Stimulated activated CD8-positive, alpha-beta memory T cell treated with anti-CD3 and anti-CD28 coated beads, Interleukin-4, amount 100 ng/mL, for 48 hours (primary cell): Measurements from ENCODE around the gene VEGFC.

ENCODE experiments used
- DNase-seq: peaks from one replicate; pipeline ENCODE4 v3.0.0-alpha.2; 2020

VEGFC gene

DNA sequence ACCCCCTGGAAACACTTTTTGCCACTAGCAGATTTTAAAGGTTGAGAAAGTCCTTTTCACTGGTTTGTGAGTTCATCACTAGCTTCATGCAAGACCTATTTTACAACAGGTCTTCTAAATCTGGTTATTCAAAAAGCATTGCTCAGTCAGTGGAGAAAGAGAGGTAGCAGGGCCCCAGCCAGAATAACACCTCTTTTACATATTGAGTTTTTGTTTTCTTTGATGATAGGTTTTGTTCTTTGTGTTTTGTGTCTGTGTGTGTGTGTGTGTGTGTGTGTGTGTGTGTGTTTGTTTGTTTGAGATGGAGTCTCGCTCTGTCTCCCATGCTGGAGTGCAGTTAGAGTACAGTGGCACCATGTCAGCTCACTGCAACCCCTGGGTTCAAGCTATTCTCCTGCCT lies 2.7 kb upstream of the VEGFC start:
- DNase-seq = no peak

DNA sequence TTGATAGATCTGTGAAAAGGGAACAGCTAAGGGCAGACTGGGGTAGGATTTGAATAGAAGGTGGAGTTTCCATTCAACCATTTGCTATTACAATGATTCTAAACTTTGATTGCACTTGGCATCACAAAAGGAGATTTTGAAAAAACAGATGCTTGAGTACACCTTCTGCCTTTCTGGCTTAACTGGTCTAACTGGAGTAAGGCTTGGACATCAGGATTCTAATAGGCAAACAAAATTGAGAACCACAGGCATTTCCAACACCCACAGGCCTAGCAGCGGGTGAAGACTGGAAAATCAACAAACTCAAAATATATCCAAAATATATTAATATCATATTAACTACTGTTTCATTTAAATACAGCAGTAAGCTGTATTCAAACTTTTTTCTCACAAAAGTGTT lies 1.9 kb upstream of the VEGFC start:
- no peak for DNase-seq

DNA sequence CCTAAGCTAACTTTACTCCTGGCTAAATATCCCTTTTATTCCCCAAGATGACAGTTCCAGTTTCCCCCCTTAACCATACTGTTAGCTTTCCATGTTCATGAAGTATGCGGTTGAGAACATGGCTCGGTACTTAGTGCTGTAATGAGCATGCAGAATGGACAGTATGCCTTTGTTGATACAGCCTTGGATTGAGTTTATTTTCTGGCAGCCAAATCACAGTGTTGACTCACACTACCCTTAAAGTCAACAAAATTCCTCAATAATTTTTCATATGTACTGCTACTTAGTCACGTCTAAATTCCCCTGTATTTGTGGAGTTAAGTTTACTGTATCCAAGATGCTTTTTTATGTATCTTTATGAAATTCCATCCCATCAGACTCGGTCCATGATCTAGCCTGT lies 1.4 kb upstream of the VEGFC start:
- DNase-seq = no peak

DNA sequence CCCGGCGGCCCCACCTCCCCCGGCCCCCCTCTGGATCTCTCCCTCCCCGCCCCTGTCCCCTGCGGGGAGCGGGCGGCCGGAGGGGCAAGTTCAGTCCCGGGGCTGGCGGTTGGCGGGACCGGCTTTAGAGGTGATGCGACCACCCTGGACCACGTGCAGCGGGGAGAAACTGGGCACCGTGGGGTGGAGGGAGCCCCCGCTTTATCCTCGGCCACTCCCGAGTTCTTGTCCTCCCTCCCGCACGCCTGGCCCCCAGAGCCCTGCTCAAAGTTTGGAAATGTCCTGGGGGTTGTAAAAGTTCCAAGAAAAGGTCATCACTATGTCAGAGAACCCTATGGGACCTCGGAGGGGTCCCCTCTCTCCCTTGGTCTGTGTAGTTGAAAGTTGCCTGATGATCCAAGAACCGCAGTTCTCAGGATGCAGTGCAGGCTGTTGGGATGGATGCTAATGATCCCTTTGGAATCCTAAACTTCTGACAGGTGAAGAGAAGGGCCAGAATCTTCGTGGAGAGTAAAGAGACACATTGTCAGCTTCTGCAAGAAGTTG lies 411 bp upstream of the VEGFC start:
- DNase-seq = no peak

DNA sequence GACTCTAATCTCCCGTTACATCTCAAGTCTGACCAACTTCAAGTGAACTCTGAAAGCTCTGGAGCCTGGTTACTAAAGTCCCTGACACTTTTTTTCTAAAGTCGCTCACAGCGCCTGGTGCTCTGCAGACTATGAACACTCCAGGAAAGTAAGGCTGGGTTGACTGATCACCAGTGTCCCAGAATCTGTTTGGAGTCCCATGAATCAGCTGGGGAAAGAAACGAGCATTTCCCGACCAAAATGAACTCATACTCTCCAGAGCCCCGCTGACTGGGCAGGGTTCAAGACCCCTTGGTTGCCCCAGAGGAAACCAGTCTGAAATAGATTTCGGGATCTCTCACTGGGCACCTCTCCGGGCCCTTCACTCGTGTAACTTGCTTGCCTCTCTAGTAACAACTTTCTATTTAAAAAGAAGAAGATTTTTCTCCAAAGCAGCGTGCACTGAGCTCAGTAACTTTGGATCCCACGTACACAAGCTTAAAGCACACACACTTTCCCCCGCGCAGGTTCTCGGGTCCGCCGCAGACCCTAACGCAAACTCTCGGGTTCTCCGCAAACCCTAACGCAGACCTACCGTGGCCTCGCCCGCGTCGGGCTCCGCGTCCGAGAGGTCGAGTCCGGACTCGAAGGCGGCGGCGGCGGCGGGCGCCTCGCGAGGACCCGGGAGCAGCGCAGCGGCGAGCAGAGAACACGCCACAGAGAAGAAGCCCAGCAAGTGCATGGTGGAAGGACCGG lies 964 bp downstream of the VEGFC start:
- DNase-seq = no peak

DNA sequence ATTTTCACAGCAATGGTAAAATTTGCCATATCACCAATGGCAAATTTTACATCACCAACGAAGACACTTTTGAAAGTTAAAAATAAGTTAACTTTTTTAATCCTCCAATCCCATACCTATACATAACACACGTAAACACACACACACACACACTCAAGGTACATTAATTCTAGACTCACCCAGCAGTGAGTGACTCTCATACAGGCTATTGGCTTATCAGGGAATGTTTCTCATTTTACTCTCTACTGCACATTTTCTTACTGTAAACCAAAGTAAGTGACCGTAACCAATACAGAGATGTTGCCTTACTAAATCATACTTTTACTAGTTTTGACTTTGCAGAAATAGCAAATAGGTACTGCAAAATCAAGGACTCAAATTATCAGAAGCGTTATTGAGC lies 2.3 kb downstream of the VEGFC start:
- DNase-seq = no peak

DNA sequence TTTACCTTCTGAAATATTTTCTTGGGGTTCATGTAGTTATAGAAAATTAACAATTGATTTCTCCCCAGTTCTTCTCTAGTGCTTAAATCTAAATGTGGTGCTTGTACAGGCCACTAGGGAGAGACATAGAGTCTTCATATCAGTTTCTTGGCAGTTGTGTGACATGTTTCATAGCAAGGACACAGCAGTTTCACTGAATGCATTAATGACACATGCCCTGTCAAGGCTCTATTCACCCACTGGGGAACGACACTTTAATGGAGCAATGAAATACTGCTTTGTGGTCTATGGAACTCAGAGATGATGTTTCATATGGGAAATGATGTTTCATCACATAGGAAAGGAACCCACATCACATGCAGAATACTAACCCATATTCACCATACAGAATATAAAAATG lies 2.8 kb downstream of the VEGFC start:
- DNase-seq = no peak

DNA sequence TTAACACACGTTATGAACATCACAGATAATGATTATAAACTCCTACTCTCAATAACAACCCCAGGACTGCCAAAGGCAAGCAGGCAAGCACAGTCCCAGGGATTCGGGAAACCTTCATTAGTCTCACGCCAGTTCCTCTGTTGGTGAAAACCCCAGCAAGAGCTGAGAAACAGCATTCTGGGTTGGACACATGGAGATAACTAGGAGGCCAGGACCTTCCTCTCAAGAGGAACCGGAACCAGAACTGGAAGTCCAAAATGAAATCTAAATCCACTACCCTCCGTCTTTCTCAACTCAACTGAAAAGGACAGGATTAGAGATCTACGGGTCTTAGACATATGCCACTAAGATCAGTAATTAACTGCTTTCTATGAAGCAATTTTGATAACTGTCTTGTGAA lies 3.8 kb downstream of the VEGFC start:
- DNase-seq = no peak

DNA sequence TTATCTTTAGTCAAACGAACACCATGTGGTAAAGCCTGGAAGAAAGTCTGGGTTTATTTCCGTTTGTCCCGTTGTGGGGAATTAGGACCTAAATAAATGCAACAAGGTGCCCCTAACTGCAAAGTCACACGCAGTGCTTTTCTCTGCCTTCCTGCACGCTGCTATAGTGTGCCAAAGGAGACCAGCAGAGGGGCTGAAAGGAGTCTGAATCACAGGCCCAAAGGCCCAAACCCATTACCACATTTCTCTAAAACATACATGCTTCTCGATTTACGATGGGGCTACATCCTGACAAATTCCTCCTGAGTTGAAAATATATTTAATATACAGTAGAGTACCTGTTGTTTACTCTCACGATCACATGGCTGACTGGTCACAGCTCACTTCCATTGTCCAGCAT lies 4.5 kb downstream of the VEGFC start:
- no peak for DNase-seq

DNA sequence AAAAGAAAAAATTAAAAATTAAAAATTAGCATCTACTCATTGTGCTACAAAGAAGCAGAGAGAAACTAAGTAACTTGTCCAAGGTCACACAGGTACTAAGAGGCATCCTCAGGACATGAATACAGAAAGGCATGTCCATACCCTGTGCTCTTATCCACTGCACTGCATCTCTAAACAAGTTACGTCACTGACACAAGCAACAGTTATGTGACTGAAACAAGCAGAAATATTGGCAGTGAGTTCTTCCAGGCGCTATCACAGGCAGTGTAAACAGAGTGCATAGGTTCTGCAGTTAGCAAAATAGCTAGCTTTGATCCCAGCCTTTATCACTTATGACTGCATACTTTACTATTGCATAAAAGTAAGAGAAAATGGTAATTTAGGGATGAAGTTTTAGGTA lies 7.9 kb downstream of the VEGFC start:
- no peak for DNase-seq

DNA sequence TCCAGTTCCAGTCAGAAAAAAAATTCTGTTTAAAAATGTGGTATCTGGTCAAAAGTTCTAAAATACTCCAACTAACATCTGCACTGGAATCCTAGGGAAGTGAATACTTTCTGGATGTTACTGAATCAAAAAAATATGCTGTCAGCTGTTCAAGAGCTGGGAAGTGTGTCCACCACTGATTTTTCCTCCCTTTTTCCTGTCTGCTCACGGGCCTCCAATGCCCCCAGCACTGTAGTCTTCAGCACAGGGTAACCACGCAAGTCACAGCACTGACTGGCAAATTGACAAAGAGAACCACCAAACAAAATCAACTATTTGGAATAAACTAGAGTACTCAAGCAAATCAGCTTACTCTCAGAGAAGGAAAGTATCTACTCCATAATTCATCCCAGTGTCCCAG lies 9.9 kb downstream of the VEGFC start:
- DNase-seq = no peak

DNA sequence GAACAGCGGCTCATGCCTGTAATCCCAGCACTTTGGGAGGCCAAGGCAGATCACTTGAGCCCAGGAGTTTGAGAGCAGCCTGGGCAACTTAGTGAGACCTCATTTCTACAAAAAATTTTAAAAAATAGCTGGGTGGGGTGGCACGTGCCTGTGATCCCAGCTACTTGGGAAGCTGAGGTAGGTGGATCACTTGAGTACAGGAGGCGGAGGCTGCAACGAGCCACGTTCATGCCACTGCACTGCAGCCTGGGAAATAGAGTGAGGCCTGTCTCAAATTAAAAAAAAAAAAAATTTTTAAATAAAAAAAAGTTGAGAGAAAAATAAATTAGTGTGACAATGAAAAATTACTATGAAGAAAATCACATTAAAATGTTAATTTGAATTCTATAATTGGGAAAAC lies 10.5 kb downstream of the VEGFC start:
- no peak for DNase-seq

DNA sequence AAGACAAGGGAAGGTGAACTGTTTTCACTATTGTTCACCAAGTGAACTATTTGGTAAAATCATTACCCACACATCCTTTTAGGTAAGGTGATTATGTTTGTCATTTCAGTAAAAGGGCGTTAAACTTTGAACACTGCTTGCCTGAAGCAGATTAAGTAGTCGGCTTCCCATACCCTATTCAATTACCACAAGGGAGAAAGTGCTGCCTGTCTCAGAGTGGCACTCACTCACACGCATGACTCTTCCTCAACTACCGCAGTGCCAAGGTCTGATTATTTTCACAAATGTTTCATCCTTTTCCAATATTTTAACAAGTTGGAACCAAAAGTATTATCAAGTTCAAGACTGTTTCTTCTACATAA lies 11.0 kb downstream of the VEGFC start:
- DNase-seq = no peak

DNA sequence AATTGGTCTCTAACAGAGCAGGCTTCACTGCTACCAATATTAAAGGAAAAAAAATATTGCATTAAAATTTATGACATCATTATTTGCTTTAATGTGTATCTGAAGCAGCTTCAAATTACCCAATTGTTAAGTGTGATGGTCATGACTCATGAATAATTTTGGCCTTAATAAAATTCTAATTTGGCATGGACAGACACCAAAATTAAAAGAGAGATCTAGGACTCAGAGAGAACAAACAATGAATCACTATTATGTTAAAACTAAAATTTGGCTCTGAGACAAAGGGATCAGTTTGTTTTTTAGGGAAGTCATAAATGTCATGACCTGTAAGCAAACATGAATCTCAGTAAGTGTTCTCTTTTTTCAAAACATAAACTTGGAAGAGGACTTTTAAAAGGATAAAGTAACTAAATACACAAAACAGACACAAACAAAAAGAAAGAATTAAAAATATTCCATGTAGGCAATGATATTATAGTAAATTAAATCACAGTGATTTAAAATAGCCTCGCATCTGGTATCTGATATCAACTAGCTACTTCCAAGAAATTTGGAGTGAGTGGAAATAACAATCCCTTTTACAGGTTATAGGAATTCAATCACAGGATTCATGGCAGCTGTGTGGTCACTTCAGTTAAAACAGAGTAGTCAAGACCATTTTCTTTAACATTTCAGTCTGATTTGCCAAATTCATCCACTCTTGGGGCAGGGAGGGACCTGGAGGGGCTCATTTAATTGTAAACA lies 11.6 kb downstream of the VEGFC start:
- DNase-seq = no peak

DNA sequence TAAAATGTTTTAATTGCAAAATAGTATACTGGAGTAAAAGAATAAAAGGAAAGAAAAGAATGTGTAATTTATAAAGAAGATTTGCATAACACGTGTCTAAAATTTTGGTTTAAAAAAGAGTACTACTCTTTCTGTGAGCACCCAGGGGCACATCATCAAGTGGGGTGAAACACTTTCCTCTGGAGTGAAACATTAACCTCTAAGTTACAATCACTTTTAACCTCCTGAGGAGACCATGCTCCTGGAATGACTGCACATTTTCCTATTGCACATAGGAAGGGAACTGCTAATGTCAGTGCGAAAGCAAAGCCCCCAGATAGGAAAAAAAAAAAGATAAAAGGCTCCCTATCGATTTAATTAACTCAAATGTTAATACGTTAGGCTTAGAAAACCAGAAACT lies 13.3 kb downstream of the VEGFC start:
- DNase-seq = no peak

DNA sequence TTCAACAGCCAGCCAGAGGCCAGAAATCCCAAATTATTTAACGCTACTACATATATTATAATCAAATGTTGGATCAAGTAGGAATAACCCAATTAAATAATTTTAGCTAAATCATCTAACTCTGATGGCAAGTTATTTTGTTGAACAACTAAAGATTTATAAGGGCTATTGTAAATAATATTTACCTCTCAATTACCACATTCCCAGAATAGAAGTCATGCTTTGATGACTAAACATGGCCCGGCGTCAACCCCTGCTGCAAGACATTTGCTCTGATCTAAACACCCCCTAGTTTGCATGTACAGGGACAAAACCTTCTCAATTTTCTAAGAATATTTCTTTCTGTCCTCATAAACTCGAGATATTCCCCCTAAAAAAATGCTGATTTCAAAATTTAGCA lies 14.2 kb downstream of the VEGFC start:
- no peak for DNase-seq

DNA sequence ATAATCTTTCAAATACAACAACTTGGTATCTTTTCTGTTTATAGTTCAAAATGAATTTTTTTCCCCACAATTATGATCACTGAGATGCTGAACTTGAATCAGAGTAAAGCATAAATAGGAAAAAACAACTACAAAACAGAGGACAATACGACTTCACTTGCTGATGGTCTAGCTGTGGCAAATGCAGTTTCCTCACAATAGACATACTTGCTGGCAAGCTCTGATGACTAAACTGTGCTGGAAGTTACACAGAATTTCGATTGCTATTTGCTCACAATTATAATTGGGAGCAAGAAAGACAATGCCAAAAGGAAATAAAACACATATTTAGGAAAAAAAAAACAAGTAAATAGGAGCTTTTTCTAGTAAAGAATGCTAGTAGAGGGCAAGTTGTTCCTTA lies 14.7 kb downstream of the VEGFC start:
- DNase-seq = no peak

DNA sequence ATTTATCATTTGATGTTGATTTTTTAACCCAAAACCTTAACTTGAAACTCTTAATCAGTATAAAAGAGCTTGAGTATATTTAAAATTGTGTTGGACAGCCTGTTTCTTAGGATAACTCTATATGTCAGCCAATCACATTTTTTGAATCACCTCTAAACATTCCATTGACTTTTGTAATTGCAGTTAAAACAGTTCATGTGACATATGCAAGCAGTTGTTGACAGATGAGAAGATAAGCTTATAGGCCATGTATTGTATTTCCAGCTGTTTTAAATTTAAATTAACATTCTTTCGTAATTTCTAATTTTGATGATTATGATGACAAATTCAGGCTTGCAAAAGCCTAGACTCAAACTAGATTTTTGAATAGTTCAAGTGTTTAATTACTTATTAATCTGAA lies 17.4 kb downstream of the VEGFC start:
- no peak for DNase-seq

DNA sequence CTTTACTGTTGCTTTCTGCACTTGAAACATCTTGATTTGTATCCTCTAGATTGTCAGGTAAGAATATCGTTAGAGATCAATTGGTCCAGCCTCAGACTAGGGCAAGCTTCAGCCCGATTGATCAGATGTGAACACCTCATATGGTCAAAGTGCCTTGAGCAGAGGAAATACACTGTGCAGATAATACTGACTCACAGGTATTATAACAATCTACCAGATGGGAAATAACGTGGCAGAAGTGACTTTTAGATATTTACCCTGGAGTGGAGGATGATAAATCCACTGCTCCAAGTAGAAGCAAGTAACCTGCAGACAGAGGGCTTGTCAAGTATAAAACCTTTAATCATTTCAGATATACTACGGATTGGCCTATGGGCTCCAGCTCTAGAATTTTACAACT lies 17.9 kb downstream of the VEGFC start:
- no peak for DNase-seq

DNA sequence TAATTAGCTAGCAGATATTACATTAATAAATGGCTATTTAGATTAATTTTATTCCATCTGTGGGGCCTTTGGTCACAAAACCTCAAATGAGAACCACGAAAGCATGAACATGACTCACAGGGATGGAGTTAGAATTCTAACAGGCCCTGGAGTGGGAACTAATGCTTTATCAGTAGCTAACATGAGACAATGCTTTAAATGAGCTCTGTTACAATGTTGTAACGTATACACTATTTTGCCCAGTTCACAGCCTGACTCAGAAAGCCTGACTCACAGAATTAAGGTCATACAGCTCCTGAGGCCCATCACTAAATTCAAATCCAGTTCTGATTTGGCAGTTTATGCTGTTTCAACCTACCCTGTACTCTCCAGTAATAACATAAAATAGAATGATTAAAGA lies 23.2 kb downstream of the VEGFC start:
- no peak for DNase-seq

DNA sequence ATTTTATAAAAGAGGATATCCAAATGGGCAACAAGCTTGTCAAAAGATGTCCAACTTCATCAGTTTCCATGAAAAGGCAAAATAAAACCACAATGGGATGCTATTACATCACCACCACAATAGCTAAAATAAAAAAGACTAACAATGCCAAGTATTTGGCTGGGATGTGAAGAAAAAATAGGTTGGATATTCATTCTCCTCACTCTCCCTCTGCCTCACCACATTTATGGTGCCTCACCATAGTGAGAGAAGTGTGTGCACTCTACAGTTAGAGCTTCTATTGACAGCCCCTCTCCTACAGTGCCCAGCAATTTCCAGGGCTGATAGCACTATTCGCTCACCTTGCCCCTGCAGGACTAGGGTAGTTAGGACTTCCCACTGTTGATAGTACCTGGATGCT lies 25.5 kb downstream of the VEGFC start:
- DNase-seq = no peak

DNA sequence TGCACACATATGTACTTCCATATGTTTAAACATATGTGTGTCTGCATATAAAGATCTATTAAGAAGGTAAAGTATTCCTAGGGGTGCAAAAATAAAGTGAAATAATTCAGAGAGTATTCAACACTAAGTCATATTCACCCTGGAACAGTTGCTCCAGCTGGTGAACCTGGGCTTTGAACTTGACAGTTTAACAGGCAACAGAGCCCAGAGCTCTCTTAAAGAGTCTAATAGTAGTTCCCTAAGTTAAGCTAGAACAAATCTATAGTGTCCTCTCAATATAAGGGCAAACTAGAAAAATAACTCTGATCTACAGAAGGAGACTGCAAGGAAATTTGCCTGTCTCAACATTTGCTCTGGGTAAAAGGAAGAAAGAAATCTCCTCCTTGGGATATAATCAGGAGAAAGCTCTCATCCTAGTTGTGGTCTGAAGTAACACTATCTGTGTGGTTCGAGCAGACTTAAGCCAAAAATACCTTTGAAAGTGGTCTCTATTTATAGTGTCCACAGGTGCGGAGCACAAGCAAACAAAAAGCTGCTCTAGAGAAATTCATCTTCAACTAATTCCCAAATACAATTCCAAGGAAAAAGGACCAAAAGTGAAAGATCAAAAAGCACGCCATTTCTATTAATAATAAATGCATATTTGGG lies 29.9 kb downstream of the VEGFC start:
- DNase-seq = no peak

DNA sequence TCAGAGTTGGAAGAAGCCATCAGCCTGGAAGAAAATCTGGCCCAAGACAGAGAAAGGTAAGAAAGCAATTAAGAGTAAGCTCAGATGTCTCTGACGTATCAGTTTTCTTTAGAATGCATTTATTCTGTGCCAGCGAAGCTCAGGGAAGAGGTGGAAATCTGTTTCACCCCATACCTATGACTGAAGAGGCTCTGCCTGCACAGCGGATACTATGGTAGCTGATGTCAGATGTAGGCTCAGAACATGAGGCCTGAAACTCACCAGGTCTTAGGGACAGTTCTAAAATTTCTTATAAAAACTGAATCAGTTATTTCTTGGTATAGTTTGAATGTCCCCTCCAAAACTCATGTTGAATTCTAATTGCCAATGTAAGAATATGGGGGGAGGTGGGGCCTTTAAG lies 30.9 kb downstream of the VEGFC start:
- no peak for DNase-seq

DNA sequence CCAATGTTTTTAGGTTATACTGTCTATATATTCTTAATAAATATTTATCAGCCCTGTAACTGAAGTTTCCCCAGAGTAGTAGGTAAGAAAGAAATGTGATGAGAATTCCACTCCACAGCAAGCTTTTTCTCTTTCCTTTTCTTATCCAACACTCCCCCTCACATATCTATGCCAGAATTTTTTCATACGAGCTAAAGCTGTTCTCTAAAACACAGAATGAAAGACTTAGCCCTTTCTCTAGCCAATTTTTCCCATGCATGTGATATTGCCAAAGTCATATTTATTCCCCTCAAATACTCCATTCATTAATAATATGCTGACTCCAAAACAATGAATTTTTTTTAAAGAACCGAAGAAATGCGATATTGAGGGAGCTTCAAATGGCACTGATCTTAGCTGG lies 32.3 kb downstream of the VEGFC start:
- no peak for DNase-seq
